KMS-11 (cell line): Measurements from ENCODE around the gene CDK4.

Source experiments
- H2AFZ ChIP-seq: fragments of 200-600 bp; sonication (generic); 2 replicates; pipeline ENCODE4 v1.6.1; 2016; ENCODE audit warnings: antibody characterized with exemption, mixed run types, low read depth
- H3K27ac ChIP-seq: fragments of 200-600 bp; sonication (generic); 2 replicates; pipeline ENCODE4 v1.6.1; 2016; ENCODE audit warnings: mild to moderate bottlenecking, mixed run types
- H3K27me3 ChIP-seq: fragments of 200-600 bp; sonication (generic); 2 replicates; pipeline ENCODE4 v1.6.1; 2017; ENCODE audit warnings: mild to moderate bottlenecking, low read depth, mixed run types, moderate library complexity; ENCODE audit not compliant: insufficient read depth
- H3K36me3 ChIP-seq: fragments of 200-600 bp; sonication (generic); 2 replicates; pipeline ENCODE4 v1.6.1; 2017; ENCODE audit warnings: mild to moderate bottlenecking, mixed run types; ENCODE audit not compliant: insufficient read depth
- H3K4me1 ChIP-seq: fragments of 200-600 bp; sonication (generic); 2 replicates; pipeline ENCODE4 v1.6.1; 2016; ENCODE audit warnings: mild to moderate bottlenecking, low read depth, mixed run types; ENCODE audit not compliant: poor library complexity, severe bottlenecking
- H3K4me2 ChIP-seq: fragments of 200-600 bp; sonication (generic); 2 replicates; pipeline ENCODE4 v1.7.0; 2016; ENCODE audit warnings: mild to moderate bottlenecking, mixed run types
- H3K4me3 ChIP-seq: fragments of 200-600 bp; sonication (generic); IDR thresholded peaks from 2 replicates; pipeline ENCODE4 v1.6.1; 2017; ENCODE audit warnings: low read depth, low read length, mixed read lengths; ENCODE audit not compliant: insufficient read depth
- H3K79me2 ChIP-seq: fragments of 200-600 bp; sonication (generic); 2 replicates; pipeline ENCODE4 v1.6.1; 2016; ENCODE audit warnings: low read depth, mixed run types; ENCODE audit not compliant: insufficient read depth
- H3K9ac ChIP-seq: fragments of 200-600 bp; sonication (generic); 2 replicates; pipeline ENCODE4 v1.6.1; 2016; ENCODE audit warnings: mild to moderate bottlenecking, mixed run types
- H4K20me1 ChIP-seq: fragments of 200-600 bp; sonication (generic); 2 replicates; pipeline ENCODE4 v1.6.1; 2016; ENCODE audit warnings: mild to moderate bottlenecking, mixed run types; ENCODE audit not compliant: insufficient read depth
- TF ChIP-seq, protein P1 (sequence below): fragments of 200-600 bp; sonication (generic); conservative IDR thresholded peaks from 2 replicates; pipeline ENCODE4 v1.6.1; 2017; ENCODE audit warnings: low read depth, mild to moderate bottlenecking, antibody characterized with exemption, low read length, moderate library complexity, mixed read lengths

The CDK4 gene

GRCh38 chr12:57708296-57708695 lies 43.8 kb downstream of the CDK4 start:
- Histone ChIP-seq H3K27ac (no peak overlapping the region), H3K79me2 (no peaks in the 10 kb centered on the region), H3K4me3 (no peak overlapping the region), H3K4me1 (no peaks in the 10 kb centered on the region), H4K20me1 (no peaks in the 10 kb centered on the region), H3K36me3 (peaks cover 7% of the 10 kb centered on the region; the same call in 1 of the 2 replicates), H3K4me2 (no peak overlapping the region), H3K9ac (no peak overlapping the region), H3K27me3 (no peaks in the 10 kb centered on the region), H2AFZ (no peak overlapping the region)
- TF ChIP-seq, protein P1, sequence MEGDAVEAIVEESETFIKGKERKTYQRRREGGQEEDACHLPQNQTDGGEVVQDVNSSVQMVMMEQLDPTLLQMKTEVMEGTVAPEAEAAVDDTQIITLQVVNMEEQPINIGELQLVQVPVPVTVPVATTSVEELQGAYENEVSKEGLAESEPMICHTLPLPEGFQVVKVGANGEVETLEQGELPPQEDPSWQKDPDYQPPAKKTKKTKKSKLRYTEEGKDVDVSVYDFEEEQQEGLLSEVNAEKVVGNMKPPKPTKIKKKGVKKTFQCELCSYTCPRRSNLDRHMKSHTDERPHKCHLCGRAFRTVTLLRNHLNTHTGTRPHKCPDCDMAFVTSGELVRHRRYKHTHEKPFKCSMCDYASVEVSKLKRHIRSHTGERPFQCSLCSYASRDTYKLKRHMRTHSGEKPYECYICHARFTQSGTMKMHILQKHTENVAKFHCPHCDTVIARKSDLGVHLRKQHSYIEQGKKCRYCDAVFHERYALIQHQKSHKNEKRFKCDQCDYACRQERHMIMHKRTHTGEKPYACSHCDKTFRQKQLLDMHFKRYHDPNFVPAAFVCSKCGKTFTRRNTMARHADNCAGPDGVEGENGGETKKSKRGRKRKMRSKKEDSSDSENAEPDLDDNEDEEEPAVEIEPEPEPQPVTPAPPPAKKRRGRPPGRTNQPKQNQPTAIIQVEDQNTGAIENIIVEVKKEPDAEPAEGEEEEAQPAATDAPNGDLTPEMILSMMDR = no peak

DNA sequence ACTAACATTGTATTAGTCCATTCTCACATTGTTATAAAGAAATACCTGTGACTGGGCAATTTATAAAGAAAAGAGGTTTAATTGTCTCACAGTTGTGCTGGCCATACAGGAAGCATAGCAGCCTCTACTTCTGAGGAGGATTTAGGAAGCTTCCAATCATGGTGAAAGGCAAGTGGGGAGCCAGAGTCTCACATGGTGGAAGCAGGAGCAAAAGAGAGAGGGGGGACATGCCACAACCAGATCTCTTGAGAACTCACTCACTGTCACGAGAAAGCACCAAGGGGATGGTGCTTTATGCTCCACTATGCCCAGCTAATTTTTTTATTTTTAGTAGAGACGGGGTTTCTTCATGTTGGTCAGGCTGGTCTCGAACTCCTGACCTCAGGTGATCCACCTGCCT lies 44.9 kb downstream of the CDK4 start:
- Histone ChIP-seq H3K27me3 (no peaks in the 10 kb centered on the region), H4K20me1 (no peaks in the 10 kb centered on the region), H3K79me2 (no peaks in the 10 kb centered on the region), H3K9ac (no peak overlapping the region), H3K4me2 (no peak overlapping the region), H2AFZ (no peak overlapping the region), H3K27ac (no peak overlapping the region), H3K4me1 (no peaks in the 10 kb centered on the region), H3K36me3 (peaks cover 7% of the 10 kb centered on the region; the same call in 1 of the 2 replicates), H3K4me3 (no peak overlapping the region)
- TF ChIP-seq, protein P1 = no peak

DNA sequence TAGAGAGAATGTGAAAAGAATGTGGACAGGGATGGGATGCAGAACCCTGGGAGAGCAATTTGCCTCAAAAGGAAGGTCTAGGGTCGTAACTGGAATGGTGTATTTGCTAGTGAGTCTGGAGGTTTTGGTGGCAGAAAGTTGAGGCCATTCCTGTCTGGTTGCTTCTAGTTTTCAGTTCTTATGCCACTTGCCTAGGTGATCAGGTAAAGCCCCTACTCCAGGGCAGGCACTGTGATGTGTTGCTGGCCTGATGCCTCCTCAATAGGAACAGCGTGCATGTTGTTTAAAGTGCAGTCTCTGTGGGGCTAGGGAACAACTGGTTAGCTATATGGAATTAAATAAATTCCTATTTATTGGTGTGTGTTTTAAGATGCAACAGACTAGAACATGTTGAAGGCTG lies 51.8 kb downstream of the CDK4 start:
- H3K4me2 ChIP-seq = no peak overlapping the region
- H3K4me1 ChIP-seq = peaks cover 2% of the 10 kb centered on the region
- no peaks in the 10 kb centered on the region for H3K27me3 ChIP-seq
- no peak overlapping the region for H3K27ac ChIP-seq
- H3K36me3 ChIP-seq = peaks cover 7% of the 10 kb centered on the region; the same call in 1 of the 2 replicates
- H4K20me1 ChIP-seq = no peaks in the 10 kb centered on the region
- no peak overlapping the region for H2AFZ ChIP-seq
- H3K9ac ChIP-seq = no peak overlapping the region
- H3K79me2 ChIP-seq = peaks cover 2% of the 10 kb centered on the region
- TF ChIP-seq, protein P1 = no peak
- no peak overlapping the region for H3K4me3 ChIP-seq

DNA sequence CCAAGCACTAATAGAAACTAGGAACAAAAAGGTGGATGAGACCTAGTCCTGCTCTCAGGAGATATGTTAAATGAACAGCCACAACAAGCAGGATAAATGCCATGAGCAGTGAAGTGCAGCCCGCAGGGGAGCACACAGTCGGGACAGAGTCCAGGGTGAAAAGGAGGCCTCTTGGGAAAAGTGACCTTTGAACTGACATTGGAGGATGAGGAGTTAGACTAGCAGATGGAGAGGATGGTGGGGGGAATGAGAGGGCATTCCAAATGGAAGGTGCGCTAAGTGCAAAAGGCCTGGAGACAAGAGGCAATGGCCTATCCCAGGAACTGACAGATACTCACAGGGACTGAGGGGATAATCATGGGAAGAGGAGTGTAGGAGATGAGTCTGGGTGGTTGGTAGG lies 53.7 kb downstream of the CDK4 start:
- no peaks in the 10 kb centered on the region for H4K20me1 ChIP-seq
- no peak overlapping the region for H3K4me2 ChIP-seq
- no peak overlapping the region for H3K9ac ChIP-seq
- H3K36me3 ChIP-seq = no peaks in the 10 kb centered on the region; the same call in 1 of the 2 replicates
- H3K27ac ChIP-seq = no peak overlapping the region
- no peak overlapping the region for H3K4me3 ChIP-seq
- H3K4me1 ChIP-seq = peaks cover 9% of the 10 kb centered on the region
- TF ChIP-seq, protein P1 = no peak
- H3K79me2 ChIP-seq = peaks cover 14% of the 10 kb centered on the region
- H3K27me3 ChIP-seq = no peaks in the 10 kb centered on the region
- H2AFZ ChIP-seq = no peak overlapping the region
